Esophagus muscularis mucosa (tissue), 4 donors: Measurements from ENCODE around the gene BZW1. TPM values are rescaled to one million over a fixed set of nuclear protein-coding genes. Genes with fewer than 3 reads are reported as not detected.

Experiments used
- DNase-seq: peaks from one replicate; pipeline ENCODE4 v3.0.0-alpha.2; 2017; ENCODE audit errors: extremely low spot score
- H3K27ac ChIP-seq, 4 donors: fragments of 200-600 bp; sonication (generic); replicated peaks in 1 of 4; 1 replicate in 3 of 4; 2 replicates in 1 of 4; pipeline ENCODE4 v1.5.1; 2016 to 2019; ENCODE audit warnings: mild to moderate bottlenecking in 1 of 4
- H3K27me3 ChIP-seq, 4 donors: fragments of 200-600 bp; sonication (generic); one replicate each; pipeline versions ENCODE4 v1.5.1 to v1.6.0; 2016 to 2019
- H3K36me3 ChIP-seq, 4 donors: fragments of 200-600 bp; sonication (generic); one replicate each; pipeline ENCODE4 v1.5.1; 2016 to 2019
- H3K4me1 ChIP-seq, 4 donors: fragments of 200-600 bp; sonication (generic); one replicate each; pipeline ENCODE4 v1.5.1; 2016 to 2019
- H3K4me3 ChIP-seq, 4 donors: fragments of 200-600 bp; sonication (generic); 1 replicate in 2 of 4; 2 replicates in 2 of 4; pipeline ENCODE4 v1.5.1; 2016 to 2019; ENCODE audit warnings: mild to moderate bottlenecking in 4 of 4, moderate library complexity in 1 of 4
- H3K9me3 ChIP-seq, 4 donors: fragments of 200-600 bp; sonication (generic); 1 replicate in 3 of 4; 2 replicates in 1 of 4; pipeline ENCODE4 v1.5.1; 2016 to 2019
- CTCF ChIP-seq, 3 experiments: fragments of 200-600 bp in 2 of 3; fragments of 450-650 bp in 1 of 3; sonication (generic) in 2 of 3; IDR thresholded peaks; one replicate each; pipeline ENCODE4 v1.5.1; 2017 to 2019; ENCODE audit warnings: antibody characterized with exemption in 3 of 3, mild to moderate bottlenecking in 2 of 3, moderate library complexity in 1 of 3
- EP300 ChIP-seq: sonication (generic); formaldehyde crosslinking; IDR thresholded peaks from one replicate; pipeline ENCODE4 v1.6.1; 2017; ENCODE audit warnings: antibody characterized with exemption
- POLR2A ChIP-seq: fragments of 450-650 bp; IDR thresholded peaks from one replicate; pipeline ENCODE4 v1.6.1; 2017; ENCODE audit warnings: antibody characterized with exemption, moderate library complexity, mild to moderate bottlenecking, low read depth
- POLR2AphosphoS5 ChIP-seq, 2 donors: sonication (generic); formaldehyde crosslinking; IDR thresholded peaks; one replicate each; pipeline ENCODE4 v1.6.1; 2017; ENCODE audit warnings: antibody characterized with exemption in 2 of 2
- WGBS: methylation state at CpG from one replicate; pipeline ENCODE4 v1.1.5; 2018; 5-methylcytosine and 5-hydroxymethylcytosine counted together
- intact Hi-C: fragments of 100-400 bp; cut with DNase I; formaldehyde crosslinking; loops from one replicate; pipeline ENCODE4 v1.15.1; 2023
- total RNA-seq, 4 donors: library from RNA; depleted of rRNA; stranded (reverse); fragments of >200 nt; gene quantifications; one replicate each; pipeline versions ENCODE4 v1.1.0 to v1.2.1, GENCODE V29; 2016

BZW1 gene
- total RNA-seq, 4 donors from 2014 or later, result 262 to 444 (median 376) TPM

DNA sequence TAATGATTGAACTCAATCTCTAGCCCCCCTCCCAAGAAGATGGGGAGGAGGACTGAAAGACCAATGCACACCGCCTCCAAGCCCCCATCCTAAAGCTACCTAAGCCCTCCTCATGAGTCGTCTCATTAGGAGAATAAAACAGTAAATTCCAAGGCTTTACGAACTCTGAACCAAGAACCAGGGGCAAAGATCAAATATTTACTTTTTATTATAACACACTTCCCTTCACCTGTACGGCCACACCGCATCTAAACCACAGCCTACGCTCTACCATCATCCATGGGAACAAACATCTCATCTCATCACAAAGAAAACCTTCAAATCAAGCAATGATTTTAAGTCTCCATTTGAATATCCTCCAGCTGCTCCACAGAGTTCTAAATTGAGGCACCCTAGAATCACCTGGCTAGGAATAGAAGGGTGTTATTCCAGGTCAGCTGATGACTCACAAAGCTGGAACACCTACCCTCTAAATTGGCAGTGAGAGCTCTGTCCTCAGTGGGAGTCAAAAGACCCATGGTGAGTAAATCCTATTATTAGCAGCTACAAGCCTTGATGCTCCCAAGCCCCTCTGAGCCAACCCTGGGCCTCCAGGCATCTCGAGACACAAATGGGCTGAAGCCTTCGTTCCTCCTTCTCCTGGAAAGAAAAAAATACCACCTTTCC, 45.6 kb upstream of the BZW1 start:
- intact Hi-C loops, result no loop called here
- TF ChIP-seq CTCF (IDR thresholded peaks at IDR 0.05), result no peak
- TF ChIP-seq POLR2AphosphoS5 (IDR thresholded peaks at IDR 0.05), result no peak
- no peak for TF ChIP-seq POLR2A
- no peak for TF ChIP-seq EP300
- Histone ChIP-seq H3K36me3 (no peaks in the 10 kb centered on the region), H3K9me3 (no peaks in the 10 kb centered on the region), H3K4me1 (no peaks in the 10 kb centered on the region), H3K4me3 (no peak overlapping the region), H3K27ac (no peak overlapping the region), H3K27me3 (no peaks in the 10 kb centered on the region)
- no peak for DNase-seq
- WGBS, result 93% methylated on average over 8 of the region's 8 CpGs

- TF ChIP-seq POLR2A (no peak), EP300 (no peak), CTCF (IDR thresholded peaks at IDR 0.05) (no peak), POLR2AphosphoS5 (IDR thresholded peaks at IDR 0.05) (no peak)
- H3K4me3 ChIP-seq, result no peak overlapping the region
- 83% methylated on average over 12 of the region's 12 CpGs for whole genome bisulfite sequencing
These were observed 44.4 kb upstream of the BZW1 start for GRCh38 chr2:200767111-200767885.

DNA sequence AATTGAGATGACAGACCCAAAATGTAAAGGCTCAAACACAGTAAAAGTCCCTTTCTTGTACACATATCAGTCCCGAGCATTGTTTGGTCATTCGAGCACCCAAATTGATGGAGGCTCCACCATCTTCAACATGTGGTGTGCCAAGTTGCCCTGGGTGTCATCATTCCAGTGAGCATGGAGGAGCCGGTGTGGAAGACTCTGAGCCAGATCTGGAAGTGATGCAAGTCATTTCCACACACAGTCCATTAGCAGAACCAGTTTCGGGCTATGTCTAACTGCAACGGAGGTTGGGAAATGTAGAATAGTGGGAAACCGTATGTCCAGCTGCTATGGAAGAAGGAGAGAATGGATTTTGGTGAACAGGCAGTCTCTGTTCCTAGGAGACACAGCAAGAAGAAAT, 40.9 kb upstream of the BZW1 start:
- Histone ChIP-seq H3K4me1 (no peaks in the 10 kb centered on the region), H3K9me3 (peaks cover 0 to 4% (median 0%) of the 10 kb centered on the region in 4 donors), H3K4me3 (no peak overlapping the region), H3K27ac (no peak overlapping the region), H3K36me3 (no peaks in the 10 kb centered on the region), H3K27me3 (no peaks in the 10 kb centered on the region)
- no peak for DNase-seq
- 93% methylated on average over 6 of the region's 6 CpGs for WGBS
- intact Hi-C loops, result no loop called here
- TF ChIP-seq EP300 (no peak), POLR2A (no peak), CTCF (IDR thresholded peaks at IDR 0.05) (no peak), POLR2AphosphoS5 (IDR thresholded peaks at IDR 0.05) (no peak)

More at GRCh38 chr2:200767111-200767885, 44.4 kb upstream of the BZW1 start:
- Histone ChIP-seq H3K27me3 (no peaks in the 10 kb centered on the region), H3K27ac (no peak overlapping the region), H3K9me3 (no peaks in the 10 kb centered on the region), H3K4me1 (no peaks in the 10 kb centered on the region), H3K36me3 (no peaks in the 10 kb centered on the region)
- intact Hi-C loops, result no loop called here
- no peak for DNase-seq

GRCh38 chr2:200772620-200773019, 39.1 kb upstream of the BZW1 start:
- H3K27me3 ChIP-seq, result no peaks in the 10 kb centered on the region
- no peak overlapping the region for H3K27ac ChIP-seq
- intact Hi-C loops, result no loop called here
- 100% methylated on average over 2 of the region's 2 CpGs for WGBS
- H3K4me3 ChIP-seq, result no peak overlapping the region
- H3K4me1 ChIP-seq, result no peaks in the 10 kb centered on the region
- no peak for TF ChIP-seq EP300
- TF ChIP-seq CTCF (IDR thresholded peaks at IDR 0.05), result no peak
- TF ChIP-seq POLR2A, result no peak
- TF ChIP-seq POLR2AphosphoS5 (IDR thresholded peaks at IDR 0.05), result no peak
- no peaks in the 10 kb centered on the region for H3K36me3 ChIP-seq
- DNase-seq, result no peak
- H3K9me3 ChIP-seq, result peaks cover 0 to 4% (median 0%) of the 10 kb centered on the region in 4 donors
